GM21515 (cell line): ENCODE results near the gene CBLL2.
"Not testable (repeated sequence)": the region's sequence is repeated elsewhere in the genome, so short reads cannot be mapped to it uniquely, and the experiment has no call there.

Experiments
- ATAC-seq: cut with Tn5 transposase; IDR thresholded peaks from one replicate; pipeline ENCODE4 v1.9.1; 2021; ENCODE audit not compliant: unreplicated experiment

The CBLL2 gene, protein sequence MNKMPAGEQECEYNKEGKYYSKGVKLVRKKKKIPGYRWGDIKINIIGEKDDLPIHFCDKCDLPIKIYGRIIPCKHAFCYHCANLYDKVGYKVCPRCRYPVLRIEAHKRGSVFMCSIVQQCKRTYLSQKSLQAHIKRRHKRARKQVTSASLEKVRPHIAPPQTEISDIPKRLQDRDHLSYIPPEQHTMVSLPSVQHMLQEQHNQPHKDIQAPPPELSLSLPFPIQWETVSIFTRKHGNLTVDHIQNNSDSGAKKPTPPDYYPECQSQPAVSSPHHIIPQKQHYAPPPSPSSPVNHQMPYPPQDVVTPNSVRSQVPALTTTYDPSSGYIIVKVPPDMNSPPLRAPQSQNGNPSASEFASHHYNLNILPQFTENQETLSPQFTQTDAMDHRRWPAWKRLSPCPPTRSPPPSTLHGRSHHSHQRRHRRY

DNA sequence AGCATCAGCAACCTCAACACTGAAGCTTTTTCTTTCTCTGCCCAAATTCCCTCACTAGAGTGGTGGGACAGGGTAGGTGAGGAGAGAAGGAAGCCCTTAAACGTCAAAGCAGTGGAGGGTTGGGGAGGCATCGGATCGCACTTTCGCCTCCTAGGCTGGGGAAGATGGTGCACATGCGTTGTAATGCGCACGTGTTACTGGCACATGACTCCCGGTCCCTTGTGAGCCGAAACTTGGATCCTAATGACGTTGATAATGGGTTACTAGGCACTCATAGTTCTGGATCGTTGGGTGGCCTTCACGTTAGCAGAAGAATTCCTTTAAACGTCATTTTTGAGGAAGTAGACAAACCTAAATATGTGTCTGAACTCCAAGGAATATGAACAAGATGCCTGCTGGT is at the start of gene CBLL2:
TSS of gene CBLL2 (plus strand) at position 301 of the 400 bp plus-strand sequence. CDS start at position 380, 79 bp downstream.
- no peak for ATAC-seq

DNA sequence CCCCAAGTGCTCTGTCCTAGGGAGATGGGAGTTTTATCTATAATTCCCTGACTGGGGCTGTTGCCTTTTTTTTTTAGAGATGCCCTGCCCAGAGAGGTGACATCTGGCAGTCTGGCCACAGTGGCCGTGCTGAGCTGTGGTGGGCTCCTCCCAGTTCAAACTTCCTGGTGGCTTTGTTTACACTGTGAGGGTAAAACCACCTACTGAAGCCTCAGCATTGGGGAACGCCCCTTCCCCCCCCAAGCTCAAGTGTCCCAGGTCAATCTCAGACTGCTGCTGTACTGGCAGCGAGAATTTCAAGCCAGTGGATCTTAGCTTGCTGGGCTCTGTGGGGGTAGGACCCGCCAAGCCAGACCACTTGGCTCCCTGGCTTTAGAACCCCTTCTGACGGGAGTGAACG is 38.3 kb upstream of the CBLL2 start:
- no peak for ATAC-seq

DNA sequence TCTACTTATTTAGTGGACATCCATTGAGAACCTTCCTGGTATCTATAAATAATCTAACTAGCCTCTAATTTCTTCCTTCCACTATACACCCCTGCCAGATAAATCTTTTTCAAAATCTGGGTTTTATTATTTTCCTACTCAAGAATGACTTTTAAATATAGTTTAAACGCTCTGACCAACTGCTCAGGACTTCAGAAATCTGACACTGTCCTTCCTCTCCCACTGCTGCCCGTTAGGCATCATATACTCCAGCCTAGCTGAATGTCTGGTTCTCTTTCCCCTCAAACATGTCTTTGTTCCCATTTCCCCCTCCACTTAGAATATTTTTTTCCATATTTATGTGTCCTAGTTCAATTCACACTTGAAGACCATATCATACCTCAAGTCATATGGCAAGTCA is 35.2 kb upstream of the CBLL2 start:
- no peak for ATAC-seq

DNA sequence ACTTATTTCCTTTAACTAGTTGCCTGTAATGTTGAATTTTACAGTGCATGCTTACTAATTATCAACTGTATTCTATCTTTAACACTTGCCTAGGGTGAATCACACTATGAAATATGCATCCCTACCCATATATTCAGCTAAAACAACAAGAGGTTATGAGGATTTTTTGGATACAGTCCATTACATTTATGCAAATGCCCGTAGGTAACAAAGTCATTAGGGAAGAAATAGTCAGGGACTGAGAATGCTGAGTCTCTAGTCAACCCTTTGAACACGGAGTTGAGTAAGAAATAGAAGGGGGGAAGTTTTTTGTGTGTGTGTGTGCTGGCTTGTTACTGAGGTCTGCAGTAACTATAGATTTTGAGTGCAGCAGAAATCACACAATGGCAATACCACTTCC is 26.1 kb upstream of the CBLL2 start:
- no peak for ATAC-seq

DNA sequence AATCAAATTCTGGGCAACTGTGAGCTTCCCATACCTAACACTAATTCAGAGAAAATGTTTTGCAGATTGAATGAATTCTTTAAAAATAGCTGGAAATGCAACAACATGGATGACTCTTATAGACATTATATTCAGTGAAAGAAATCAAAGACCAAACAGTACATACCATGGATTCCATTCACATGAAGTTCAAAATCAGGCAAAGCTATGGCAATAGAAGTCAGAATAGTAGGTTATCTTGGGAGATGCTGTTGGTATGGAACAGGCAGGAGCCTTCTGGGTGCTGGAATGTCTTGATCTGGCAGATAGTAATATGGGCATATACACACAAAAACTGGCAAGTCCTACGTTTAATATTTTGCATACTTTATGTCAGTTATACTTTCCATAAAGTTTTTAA is 25.5 kb upstream of the CBLL2 start:
- no peak for ATAC-seq

DNA sequence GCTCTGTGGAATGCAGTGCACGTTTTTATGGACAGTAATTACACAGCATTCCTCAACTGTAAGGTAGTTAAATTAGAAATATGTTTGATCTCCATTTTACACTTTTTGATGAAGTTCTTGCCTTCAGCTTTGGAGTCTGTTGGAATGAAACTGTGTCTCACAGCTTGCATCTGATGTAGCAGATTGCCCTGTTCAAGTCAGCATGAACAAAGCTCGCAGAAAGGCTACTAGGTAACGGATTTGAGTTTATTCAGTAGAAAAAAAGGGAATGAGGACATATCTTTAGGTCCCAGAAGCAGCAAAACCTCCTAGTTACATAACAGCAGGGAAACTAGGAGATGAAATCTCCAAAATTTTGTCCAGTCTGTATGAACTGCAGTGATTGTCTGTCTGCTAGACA is 24.3 kb upstream of the CBLL2 start:
- no peak for ATAC-seq

DNA sequence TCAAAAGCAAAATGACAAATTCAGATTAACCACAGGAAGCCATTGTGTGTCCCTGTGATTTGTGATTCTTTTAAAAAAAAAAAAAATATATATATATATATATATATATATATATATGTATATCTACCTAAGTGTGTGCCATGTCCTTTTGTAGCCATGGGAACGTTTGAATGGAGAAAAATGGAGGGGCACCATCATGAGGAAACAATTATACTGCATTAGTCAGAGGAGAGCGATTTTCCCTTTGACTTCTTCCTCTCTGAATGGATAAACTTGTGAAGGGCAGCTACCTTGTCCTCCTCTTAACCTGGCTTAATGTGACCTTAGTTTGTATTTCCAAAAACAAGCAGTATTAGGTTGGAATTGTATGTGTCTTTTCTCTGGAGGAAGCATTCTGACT is 23.3 kb upstream of the CBLL2 start:
- ATAC-seq = no peak

DNA sequence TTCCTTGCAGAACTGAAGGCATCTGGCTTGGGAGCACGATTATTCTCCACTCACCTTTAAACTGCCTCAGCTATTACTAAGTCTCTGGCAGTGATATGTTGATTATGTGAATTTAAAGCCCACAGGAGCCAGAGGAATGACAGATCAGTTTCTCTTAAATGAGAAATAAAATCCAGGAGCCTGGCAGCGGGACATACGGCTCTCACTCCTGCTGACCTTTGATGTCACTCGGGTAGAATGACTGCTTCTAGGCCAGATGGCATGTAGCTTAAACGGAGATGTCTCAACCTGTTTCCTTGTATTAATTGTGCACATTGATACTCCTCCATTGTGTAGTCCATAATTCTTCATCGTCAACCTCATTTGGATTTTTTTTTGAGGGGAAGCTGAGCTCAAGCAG is 4.0 kb upstream of the CBLL2 start:
- ATAC-seq = no peak

DNA sequence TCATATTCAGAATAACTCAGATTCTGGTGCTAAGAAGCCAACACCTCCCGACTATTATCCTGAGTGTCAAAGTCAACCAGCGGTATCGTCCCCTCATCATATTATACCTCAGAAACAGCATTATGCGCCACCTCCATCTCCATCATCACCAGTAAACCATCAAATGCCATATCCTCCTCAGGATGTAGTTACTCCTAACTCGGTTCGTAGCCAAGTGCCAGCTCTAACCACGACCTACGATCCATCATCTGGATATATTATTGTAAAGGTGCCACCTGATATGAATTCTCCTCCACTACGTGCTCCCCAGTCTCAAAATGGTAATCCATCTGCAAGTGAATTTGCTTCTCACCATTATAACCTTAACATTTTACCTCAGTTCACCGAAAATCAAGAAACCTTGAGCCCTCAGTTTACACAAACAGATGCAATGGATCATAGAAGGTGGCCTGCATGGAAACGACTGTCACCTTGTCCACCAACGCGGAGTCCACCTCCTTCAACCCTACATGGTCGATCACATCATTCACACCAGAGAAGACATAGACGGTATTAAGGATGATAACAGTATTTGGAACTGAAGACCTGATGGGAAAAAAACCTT is 1.1 kb downstream of the CBLL2 start:
- ATAC-seq = no peak

DNA sequence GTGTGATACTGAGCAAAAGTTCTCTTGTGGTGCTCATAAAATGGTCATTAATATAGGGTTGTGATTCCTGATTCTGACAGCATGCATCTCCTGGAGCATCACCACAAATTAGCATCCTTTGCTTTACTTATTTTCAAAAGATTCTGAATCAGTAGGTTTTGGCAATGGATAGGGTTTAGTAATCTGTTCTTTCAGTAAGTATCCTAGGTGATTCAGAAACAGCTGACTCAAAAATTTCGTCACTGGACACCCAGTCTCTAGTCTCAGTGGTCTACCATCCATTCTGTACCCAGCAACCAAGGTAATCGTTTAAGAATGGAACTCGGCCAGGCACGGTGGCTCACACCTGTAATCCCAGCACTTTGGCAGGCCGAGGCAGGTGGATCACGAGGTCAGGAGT is 4.1 kb downstream of the CBLL2 start:
- ATAC-seq = no peak

DNA sequence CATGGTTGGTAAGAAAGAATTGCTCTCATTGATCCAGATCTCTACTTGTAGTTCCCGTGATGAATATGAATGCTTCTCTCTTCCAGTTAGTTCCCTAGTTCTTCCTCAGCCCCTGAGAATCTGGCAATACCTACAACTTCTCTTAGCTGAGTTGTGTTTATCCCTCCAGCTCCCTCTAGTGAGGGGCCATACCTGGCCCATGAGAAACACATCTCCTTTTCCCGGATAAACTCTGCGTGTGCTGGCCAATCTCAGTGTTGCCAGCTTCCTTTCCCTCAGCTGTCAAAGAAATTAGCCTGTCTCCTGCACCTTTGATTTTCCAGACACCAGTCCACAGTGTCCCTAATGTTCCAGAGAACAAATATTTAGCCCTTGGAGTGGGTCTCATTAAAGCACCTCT is 5.7 kb downstream of the CBLL2 start:
- no peak for ATAC-seq

DNA sequence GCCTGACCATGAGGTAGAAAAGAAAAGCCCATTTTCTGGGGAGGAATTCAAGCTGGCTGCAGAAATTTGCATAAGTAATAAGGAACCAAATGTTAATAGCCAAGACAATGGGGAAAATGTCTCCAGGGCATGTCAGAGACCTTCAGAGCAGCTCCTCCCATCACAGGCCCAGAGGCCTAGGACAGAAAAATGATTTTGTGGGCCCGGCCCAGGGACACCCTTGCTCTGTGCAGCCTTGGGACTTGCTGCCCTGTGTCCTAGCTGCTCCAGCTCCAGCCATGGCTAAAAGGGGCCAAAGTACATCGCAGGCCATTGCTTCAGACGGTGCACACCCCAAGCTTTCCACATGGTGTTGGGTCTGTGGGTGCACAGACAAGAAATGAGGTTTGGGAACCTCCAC is 16.5 kb downstream of the CBLL2 start:
- ATAC-seq = not testable (repeated sequence)

DNA sequence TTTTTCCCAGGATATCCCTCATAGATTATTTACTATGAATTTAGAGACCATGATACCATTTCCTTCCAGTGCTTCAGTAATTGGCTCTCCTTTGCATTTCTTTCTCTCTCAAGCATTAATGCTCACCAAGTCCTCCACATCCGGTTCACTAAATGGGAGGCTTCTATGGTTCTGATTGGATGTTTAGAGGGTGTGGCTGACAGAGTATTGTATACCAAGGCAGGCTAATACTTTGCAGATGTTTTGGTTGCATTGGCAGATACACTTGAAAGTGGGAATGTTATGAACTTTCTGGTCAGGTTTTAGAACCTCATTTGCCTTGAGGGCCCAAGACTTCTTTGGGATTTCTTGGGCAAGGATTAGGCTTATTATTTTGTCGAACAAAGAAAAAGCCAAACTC is 24.2 kb downstream of the CBLL2 start:
- no peak for ATAC-seq

DNA sequence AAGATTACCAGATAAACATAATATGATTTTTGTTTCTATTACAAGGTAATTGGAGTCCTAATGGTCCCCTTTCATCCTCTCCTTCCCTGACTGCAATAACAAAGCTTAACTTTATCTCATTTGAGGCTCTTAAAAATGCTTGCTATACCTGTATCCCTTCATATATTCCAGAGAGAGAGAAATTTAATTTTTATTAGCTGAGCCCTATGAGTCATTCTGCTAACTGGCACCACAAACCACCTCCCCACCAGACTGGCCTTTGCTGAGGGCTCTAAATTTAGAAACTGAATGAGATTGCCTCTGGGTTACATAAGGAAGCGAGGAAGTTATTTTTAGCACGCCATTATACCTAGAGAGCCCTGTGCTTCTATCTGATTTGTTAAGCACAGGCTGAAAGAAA is 27.4 kb downstream of the CBLL2 start:
- no peak for ATAC-seq

DNA sequence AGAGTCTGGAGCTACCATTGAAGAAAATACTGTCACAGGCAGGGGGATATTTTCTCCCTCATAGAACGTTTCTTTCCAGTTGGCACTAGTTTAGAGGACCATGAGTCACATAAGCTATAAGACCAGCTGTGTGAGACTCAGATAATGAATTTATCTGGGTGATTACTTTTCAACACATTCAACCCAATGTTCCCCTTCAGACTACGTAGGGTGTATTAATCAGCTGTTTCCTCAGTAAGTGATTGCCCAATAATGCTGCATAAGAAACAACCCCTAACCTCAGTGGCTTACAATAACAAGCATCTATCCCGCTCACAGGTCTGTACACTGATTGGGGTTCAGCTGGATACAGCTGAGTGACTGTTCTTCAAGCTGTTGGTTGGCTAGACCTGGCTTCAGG is 38.1 kb downstream of the CBLL2 start:
- no peak for ATAC-seq

DNA sequence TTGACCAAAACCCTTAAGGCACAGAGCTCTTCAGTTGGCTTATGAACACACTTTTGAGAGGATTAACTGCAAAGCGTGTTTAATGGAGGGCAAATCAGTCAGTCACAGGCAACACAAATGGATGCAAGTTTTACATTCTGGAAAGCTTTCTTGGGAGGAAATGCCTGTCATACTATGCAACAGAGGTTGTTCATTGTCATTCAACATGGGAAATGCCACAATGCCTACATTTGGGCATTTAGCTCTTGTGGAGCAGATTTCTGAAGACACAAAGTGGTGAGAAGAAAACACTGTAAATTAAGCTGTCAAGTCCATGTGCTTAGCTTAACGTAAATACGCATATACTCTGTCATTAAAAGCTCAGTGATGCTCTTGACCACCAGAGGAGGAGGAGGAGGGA is 41.1 kb downstream of the CBLL2 start:
- no peak for ATAC-seq

DNA sequence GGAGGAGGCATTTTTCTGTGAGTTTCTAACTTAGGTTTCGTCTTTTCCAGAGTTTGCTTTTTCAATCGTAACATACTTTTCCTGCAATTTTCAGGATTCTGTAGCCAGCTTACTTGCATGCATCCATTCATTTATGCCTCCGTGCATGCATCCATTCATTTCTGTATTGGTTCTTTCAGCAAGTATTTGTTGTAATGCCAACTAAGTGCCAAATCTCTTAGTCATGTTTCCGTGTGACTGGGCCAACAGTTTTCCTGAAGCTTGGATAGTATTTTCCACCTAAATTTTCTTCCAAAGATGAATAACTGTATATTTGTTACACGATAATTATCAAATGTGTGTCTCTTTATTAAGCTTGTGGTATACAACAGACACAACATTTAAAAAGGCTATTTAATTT is 41.5 kb downstream of the CBLL2 start:
- ATAC-seq = no peak

DNA sequence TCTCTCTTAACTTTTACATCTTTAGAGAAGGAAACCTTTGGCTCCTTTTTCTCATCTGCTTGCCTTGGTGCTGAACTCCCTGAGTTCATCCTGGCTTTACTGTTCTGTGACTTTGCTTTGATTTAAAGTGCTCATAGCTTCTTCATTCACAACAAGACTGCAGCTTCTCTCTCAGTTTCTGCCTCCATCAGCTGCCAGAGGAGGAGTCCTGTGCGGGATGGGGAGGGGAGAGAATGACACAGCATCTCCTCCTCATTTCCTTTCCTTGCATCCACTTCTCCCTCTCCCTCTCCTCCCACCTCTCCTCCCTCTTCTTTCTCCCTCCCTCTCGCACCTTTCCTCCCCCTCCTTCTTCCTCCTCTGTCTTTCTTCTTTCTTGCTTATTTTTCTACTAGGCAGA is 42.0 kb downstream of the CBLL2 start:
- no peak for ATAC-seq

DNA sequence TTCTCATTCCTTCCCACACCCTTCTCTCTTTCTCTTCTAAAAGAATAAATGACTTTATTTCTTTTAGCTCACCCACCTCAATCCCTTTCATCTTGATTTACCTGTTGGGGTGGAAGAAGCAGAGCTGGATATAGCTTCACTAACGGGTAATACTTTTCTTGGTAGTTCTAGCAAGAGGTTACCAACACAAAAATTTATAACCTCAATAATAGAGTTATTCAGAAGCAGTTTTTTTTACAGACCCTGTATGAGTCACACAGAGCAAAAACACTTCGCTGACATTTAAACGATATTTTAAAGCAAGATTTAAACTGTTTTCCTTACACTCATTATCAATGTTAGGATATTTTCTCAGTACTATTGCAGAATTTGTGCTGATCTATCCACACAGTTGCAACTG is 42.4 kb downstream of the CBLL2 start:
- ATAC-seq = no peak

DNA sequence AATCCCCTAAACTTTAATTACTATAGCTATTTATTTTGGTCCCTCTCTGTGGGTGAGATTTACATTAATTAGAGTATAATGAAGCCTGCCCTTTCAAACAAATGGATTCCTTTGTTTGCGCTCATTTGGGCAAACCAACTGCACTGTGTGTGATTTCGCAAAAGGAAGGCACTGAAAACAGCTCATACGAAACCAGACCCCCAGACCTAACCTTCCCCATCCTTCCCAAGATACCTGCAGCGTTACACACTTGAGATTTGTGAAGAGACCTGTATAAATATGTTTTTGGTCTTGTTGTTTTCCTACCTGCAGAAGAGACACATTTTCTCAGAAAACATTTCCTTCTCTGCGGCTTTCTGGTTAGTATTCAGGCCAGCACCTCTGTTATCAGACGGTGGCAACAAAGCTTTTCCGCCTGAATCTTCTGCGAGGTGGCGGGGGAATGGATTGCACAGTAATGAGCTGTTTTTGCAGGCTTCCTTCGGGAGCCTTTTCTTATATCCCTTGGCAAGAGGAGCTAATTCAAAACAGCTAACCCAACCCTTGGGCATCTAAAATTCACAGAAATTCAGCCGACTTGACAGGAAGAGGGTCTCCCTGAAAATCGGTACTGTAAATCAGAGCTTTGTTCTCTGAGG is 47.6 kb downstream of the CBLL2 start:
- ATAC-seq = no peak

DNA sequence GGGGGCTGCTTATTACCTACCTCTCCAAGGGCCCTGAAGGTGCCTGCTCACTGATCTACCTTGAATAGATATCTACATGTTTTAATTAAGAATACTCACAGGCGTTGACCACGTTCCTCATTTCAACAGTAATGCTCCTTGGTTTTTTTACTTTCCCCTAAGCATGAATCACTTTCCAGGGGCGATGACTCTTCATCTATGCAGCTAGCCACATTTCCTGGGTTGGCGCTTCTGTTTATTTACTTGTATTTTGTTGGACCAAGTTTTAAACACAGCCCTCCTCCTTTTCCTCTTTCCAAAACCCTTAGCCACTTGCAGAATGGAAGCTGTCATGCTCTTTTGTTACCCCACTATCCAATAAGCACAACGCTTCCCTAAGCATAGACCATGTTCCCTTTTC is 50.8 kb downstream of the CBLL2 start:
- no peak for ATAC-seq
